ENCODE results near the gene HOXA9. TPM values are rescaled to one million over a fixed set of nuclear protein-coding genes. Genes with fewer than 3 reads are reported as not detected.

Gene HOXA9
- total RNA-seq, 4 donors from 2014 or later: 0.54 to 0.89 TPM; not detected in 2

GRCh38 chr7:27154901-27155815 is 10.2 kb downstream of the HOXA9 start:
- H3K27me3 ChIP-seq: peaks cover 93% of the 10 kb centered on the region
- TF ChIP-seq CTCF (IDR thresholded peaks at IDR 0.05) (no peak), POLR2A (IDR thresholded peaks at IDR 0.05) (no peak), POLR2AphosphoS5 (IDR thresholded peaks at IDR 0.05) (no peak), EP300 (IDR thresholded peaks at IDR 0.05) (no peak)
- H3K4me1 ChIP-seq: peaks cover 0 to 61% (median 20%) of the 10 kb centered on the region in 3 donors
- no peaks in the 10 kb centered on the region for H3K9me3 ChIP-seq
- WGBS, 2 donors (ENCODE audit: low coverage in 1 of 2): 26% methylated on average over 16 of the region's 48 CpGs; no CpG with 5 or more reads in 1 of the 2 donors
- H3K36me3 ChIP-seq: no peaks in the 10 kb centered on the region
- H3K4me3 ChIP-seq: peak overlapping the region in 1 of 2 donors; percentile 54
- peak overlapping the region in 2 of 4 donors; percentile 5 to 66 for H3K27ac ChIP-seq
- no peak for ATAC-seq

GRCh38 chr7:27154369-27154768 is 11.0 kb downstream of the HOXA9 start:
- no peak for ATAC-seq
- TF ChIP-seq POLR2AphosphoS5 (IDR thresholded peaks at IDR 0.05) (no peak), EP300 (IDR thresholded peaks at IDR 0.05) (no peak), CTCF (IDR thresholded peaks at IDR 0.05) (no peak), POLR2A (IDR thresholded peaks at IDR 0.05) (no peak)
- H3K9me3 ChIP-seq: no peaks in the 10 kb centered on the region
- H3K27me3 ChIP-seq: peaks cover 87% of the 10 kb centered on the region
- H3K4me1 ChIP-seq: peaks cover 0 to 60% (median 20%) of the 10 kb centered on the region in 3 donors
- WGBS, 2 donors (ENCODE audit: low coverage in 1 of 2): 17% methylated on average over 2 of the region's 10 CpGs; no CpG with 5 or more reads in 1 of the 2 donors
- no peak overlapping the region for H3K4me3 ChIP-seq
- no peak overlapping the region for H3K27ac ChIP-seq
- H3K36me3 ChIP-seq: no peaks in the 10 kb centered on the region

- no peak overlapping the region for H3K4me3 ChIP-seq
- no peaks in the 10 kb centered on the region for H3K9me3 ChIP-seq
- H3K27me3 ChIP-seq: peaks cover 86% of the 10 kb centered on the region
- H3K4me1 ChIP-seq: peaks cover 0 to 61% (median 20%) of the 10 kb centered on the region in 3 donors
- WGBS, 2 donors (ENCODE audit: low coverage in 1 of 2): 63% methylated on average over 3 of the region's 3 CpGs; no CpG with 5 or more reads in 1 of the 2 donors
- no peak overlapping the region for H3K27ac ChIP-seq
- no peak for ATAC-seq
- no peaks in the 10 kb centered on the region for H3K36me3 ChIP-seq
- TF ChIP-seq CTCF (IDR thresholded peaks at IDR 0.05) (no peak), POLR2AphosphoS5 (IDR thresholded peaks at IDR 0.05) (no peak), POLR2A (IDR thresholded peaks at IDR 0.05) (no peak), EP300 (IDR thresholded peaks at IDR 0.05) (no peak)
Observed at GRCh38 chr7:27153526-27153925, 11.8 kb downstream of the HOXA9 start.

- TF ChIP-seq POLR2A (IDR thresholded peaks at IDR 0.05) (no peak), CTCF (IDR thresholded peaks at IDR 0.05) (no peak), EP300 (IDR thresholded peaks at IDR 0.05) (no peak), POLR2AphosphoS5 (IDR thresholded peaks at IDR 0.05) (no peak)
- H3K4me1 ChIP-seq: peaks cover 0 to 67% (median 20%) of the 10 kb centered on the region in 3 donors
- WGBS, 2 donors (ENCODE audit: low coverage in 1 of 2): 64 to 71% methylated on average over 3 to 5 of the region's 22 CpGs
- H3K27ac ChIP-seq: peak overlapping the region in 2 of 4 donors; percentile 27 to 65
- H3K27me3 ChIP-seq: peaks cover 86% of the 10 kb centered on the region
- no peaks in the 10 kb centered on the region for H3K9me3 ChIP-seq
- ATAC-seq: no peak
- H3K36me3 ChIP-seq: no peaks in the 10 kb centered on the region
- H3K4me3 ChIP-seq: peak overlapping the region in 1 of 2 donors; percentile 47
Observed at GRCh38 chr7:27152816-27153442, 12.4 kb downstream of the HOXA9 start.
